Prostate gland (tissue), 2 donors: ENCODE measurements around the gene DDX31. TPM values are rescaled to one million over a fixed set of nuclear protein-coding genes. Genes with fewer than 3 reads are reported as not detected.

Experiments
- DNase-seq: peaks from one replicate; pipeline ENCODE4 v3.0.0-alpha.2; 2019; ENCODE audit warnings: low spot score
- H3K27ac ChIP-seq, 2 donors: fragments of 200-600 bp; sonication (generic); 2 replicates each; pipeline ENCODE4 v1.5.1; 2017 to 2019
- H3K27me3 ChIP-seq: fragments of 200-600 bp; sonication (generic); replicated peaks from 2 replicates; pipeline ENCODE4 v1.5.1; 2019; ENCODE audit not compliant: insufficient read depth
- H3K36me3 ChIP-seq, 2 donors: fragments of 200-600 bp; sonication (generic); 1 replicate in 1 of 2; 2 replicates in 1 of 2; pipeline versions ENCODE4 v1.5.1 to v1.8.1; 2017 to 2019
- H3K4me1 ChIP-seq: fragments of 200-600 bp; sonication (generic); replicated peaks from 2 replicates; pipeline ENCODE4 v1.5.1; 2019
- H3K4me3 ChIP-seq, 2 donors: fragments of 200-600 bp; sonication (generic); 2 replicates each; pipeline ENCODE4 v1.5.1; 2017 to 2019
- H3K9me3 ChIP-seq: fragments of 200-600 bp; sonication (generic); 2 replicates; pipeline ENCODE4 v1.5.1; 2017
- CTCF ChIP-seq, 4 experiments: fragments of 200-600 bp in 2 of 4; fragments of 450-650 bp in 2 of 4; sonication (generic) in 2 of 4; IDR thresholded peaks; 1 replicate in 3 of 4; 2 replicates in 1 of 4; pipeline ENCODE4 v1.5.1; 2016 to 2019; ENCODE audit warnings: antibody characterized with exemption in 4 of 4, mild to moderate bottlenecking in 2 of 4, moderate library complexity in 2 of 4
- POLR2A ChIP-seq: fragments of 450-650 bp; IDR thresholded peaks from one replicate; pipeline ENCODE4 v1.6.1; 2016; ENCODE audit warnings: antibody characterized with exemption, mild to moderate bottlenecking
- POLR2AphosphoS5 ChIP-seq: sonication (generic); formaldehyde crosslinking; IDR thresholded peaks from one replicate; pipeline ENCODE4 v1.6.1; 2017; ENCODE audit warnings: antibody characterized with exemption
- WGBS: methylation state at CpG from one replicate; pipeline ENCODE4 v1.1.5; 2018; 5-methylcytosine and 5-hydroxymethylcytosine counted together
- intact Hi-C: fragments of 100-400 bp; cut with DNase I; formaldehyde crosslinking; loops from one replicate; pipeline ENCODE4 v1.14.2; 2022
- total RNA-seq, 2 donors: library from RNA; depleted of rRNA; stranded (reverse); fragments of >200 nt; gene quantifications; one replicate each; pipeline ENCODE4 v1.1.0, GENCODE V29; 2016

Gene DDX31
- total RNA-seq, 2 donors from 2014 or later, result 19.0 to 22.2 TPM

GRCh38 chr9:132703336-132703735, 33.6 kb upstream of the DDX31 start:
- no peak for TF ChIP-seq POLR2A
- TF ChIP-seq POLR2AphosphoS5, result peak; percentile 80
- no peak for TF ChIP-seq CTCF (IDR thresholded peaks at IDR 0.05)
- Histone ChIP-seq H3K4me1 (peaks cover 4% of the 10 kb centered on the region), H3K27me3 (no peaks in the 10 kb centered on the region), H3K9me3 (no peaks in the 10 kb centered on the region), H3K27ac (no peak overlapping the region), H3K36me3 (no peaks in the 10 kb centered on the region), H3K4me3 (no peak overlapping the region)
- intact Hi-C loops, result no loop called here
- DNase-seq, result no peak
- 10% methylated on average over 2 of the region's 2 CpGs for WGBS

- peaks cover 4% of the 10 kb centered on the region for H3K4me1 ChIP-seq
- H3K27ac ChIP-seq, result no peak overlapping the region
- H3K27me3 ChIP-seq, result no peaks in the 10 kb centered on the region
- DNase-seq, result no peak
- intact Hi-C loops, result no loop called here
- H3K36me3 ChIP-seq, result no peaks in the 10 kb centered on the region
- TF ChIP-seq POLR2A (no peak), CTCF (IDR thresholded peaks at IDR 0.05) (no peak), POLR2AphosphoS5 (no peak)
- WGBS, result 2% methylated on average over 1 of the region's 1 CpG
- no peak overlapping the region for H3K4me3 ChIP-seq
- H3K9me3 ChIP-seq, result no peaks in the 10 kb centered on the region
These were observed 32.5 kb upstream of the DDX31 start for GRCh38 chr9:132702254-132702653.

- no peak overlapping the region for H3K4me3 ChIP-seq
- no peak for TF ChIP-seq POLR2AphosphoS5
- no peak for TF ChIP-seq POLR2A
- no peak for TF ChIP-seq CTCF (IDR thresholded peaks at IDR 0.05)
- H3K9me3 ChIP-seq, result no peaks in the 10 kb centered on the region
- no peak overlapping the region for H3K27ac ChIP-seq
- H3K36me3 ChIP-seq, result no peaks in the 10 kb centered on the region
- intact Hi-C loops, result no loop called here
- DNase-seq, result no peak
- peaks cover 4% of the 10 kb centered on the region for H3K4me1 ChIP-seq
- no peaks in the 10 kb centered on the region for H3K27me3 ChIP-seq
- WGBS, result 10% methylated on average over 1 of the region's 1 CpG
These were observed 30.2 kb upstream of the DDX31 start for GRCh38 chr9:132699956-132700355.

- no peak overlapping the region for H3K27ac ChIP-seq
- H3K9me3 ChIP-seq, result no peaks in the 10 kb centered on the region
- no peak overlapping the region for H3K4me3 ChIP-seq
- 26% methylated on average over 4 of the region's 4 CpGs for WGBS
- no peaks in the 10 kb centered on the region for H3K27me3 ChIP-seq
- no peaks in the 10 kb centered on the region for H3K36me3 ChIP-seq
- peaks cover 4% of the 10 kb centered on the region for H3K4me1 ChIP-seq
- TF ChIP-seq POLR2AphosphoS5, result peak; percentile 51
- TF ChIP-seq POLR2A, result no peak
- intact Hi-C loops, result no loop called here
- peak; percentile 43 for DNase-seq
These were observed 29.2 kb upstream of the DDX31 start for GRCh38 chr9:132698989-132699388.

- no peak for TF ChIP-seq CTCF (IDR thresholded peaks at IDR 0.05)
- no peak for TF ChIP-seq POLR2AphosphoS5
- no peak for TF ChIP-seq POLR2A
- no peak for DNase-seq
- no peaks in the 10 kb centered on the region for H3K36me3 ChIP-seq
- H3K4me3 ChIP-seq, result no peak overlapping the region
- H3K4me1 ChIP-seq, result no peaks in the 10 kb centered on the region
- no peak overlapping the region for H3K27ac ChIP-seq
- no peaks in the 10 kb centered on the region for H3K9me3 ChIP-seq
- H3K27me3 ChIP-seq, result no peaks in the 10 kb centered on the region
- intact Hi-C loops, result no loop called here
These were observed 27.4 kb upstream of the DDX31 start for GRCh38 chr9:132697230-132697629.
